Body of pancreas (tissue), 4 donors: ENCODE measurements around the gene THAP7. TPM values are rescaled to one million over a fixed set of nuclear protein-coding genes. Genes with fewer than 3 reads are reported as not detected.
A peak's percentile ranks its signal among the peaks of the same experiment; 100 is the strongest.

Experiments
- ATAC-seq: fragments of 150-250 bp; one replicate; pipeline ENCODE4 v1.9.1; 2016
- DNase-seq, 4 donors: peaks; one replicate each; pipeline ENCODE4 v3.0.0-alpha.2; 2019
- H3K27ac ChIP-seq, 4 donors: fragments of 200-600 bp; sonication (generic); 1 replicate in 3 of 4; 2 replicates in 1 of 4; pipeline versions ENCODE4 v1.5.1 to v1.6.1; 2016 to 2019; ENCODE audit warnings: mild to moderate bottlenecking in 1 of 4, mixed read lengths in 1 of 4, moderate library complexity in 1 of 4
- H3K27me3 ChIP-seq, 2 donors: fragments of 200-600 bp; sonication (generic); one replicate each; pipeline ENCODE4 v1.6.0; 2016; ENCODE audit warnings: mild to moderate bottlenecking in 1 of 2
- H3K36me3 ChIP-seq, 2 donors: fragments of 200-600 bp; sonication (generic); replicated peaks in 1 of 2; 2 replicates each; pipeline ENCODE4 v1.5.1; 2016; ENCODE audit warnings: low read depth in 2 of 2; ENCODE audit not compliant: insufficient read depth in 1 of 2
- H3K4me1 ChIP-seq: fragments of 200-600 bp; sonication (generic); one replicate; pipeline ENCODE4 v1.6.0; 2016
- H3K4me3 ChIP-seq, 2 donors: fragments of 200-600 bp; sonication (generic); 1 replicate in 1 of 2; 2 replicates in 1 of 2; pipeline ENCODE4 v1.5.1; 2016 to 2019
- H3K9me3 ChIP-seq, 3 donors: fragments of 200-600 bp; sonication (generic); 1 replicate in 2 of 3; 2 replicates in 1 of 3; pipeline ENCODE4 v1.5.1; 2016
- CTCF ChIP-seq, 7 experiments: fragments of 450-650 bp in 4 of 7; fragments of 200-600 bp in 3 of 7; sonication (generic) in 3 of 7; IDR thresholded peaks; one replicate each; pipeline ENCODE4 v1.5.1; 2016 to 2019; ENCODE audit warnings: antibody characterized with exemption in 7 of 7
- POLR2A ChIP-seq, 3 donors: fragments of 450-650 bp; IDR thresholded peaks; one replicate each; pipeline ENCODE4 v1.6.1; 2016; ENCODE audit warnings: antibody characterized with exemption in 3 of 3, mild to moderate bottlenecking in 2 of 3
- WGBS, 2 donors: methylation state at CpG; one replicate each; pipeline ENCODE4 v1.1.5; 2017; 5-methylcytosine and 5-hydroxymethylcytosine counted together
- intact Hi-C: fragments of 100-400 bp; cut with DNase I; formaldehyde crosslinking; loops from one replicate; pipeline ENCODE4 v1.15.1; 2023
- total RNA-seq, 2 donors: library from RNA; depleted of rRNA; stranded (reverse); fragments of >200 nt; gene quantifications; one replicate each; pipeline ENCODE4 v1.1.0, GENCODE V29; 2016

The THAP7 gene
- total RNA-seq, 2 donors from 2014 or later, result 17.1 to 20.2 TPM

GRCh38 chr22:20998411-20999336 is 3.2 kb downstream of the THAP7 start:
- DNase-seq (no peak), ATAC-seq (no peak)
- no peak overlapping the region for H3K4me3 ChIP-seq
- intact Hi-C loops, result no loop called here
- TF ChIP-seq POLR2A (IDR thresholded peaks at IDR 0.05) (peak in 1 of 3 donors; percentile 9), CTCF (IDR thresholded peaks at IDR 0.05) (no peak)
- peaks cover 31% of the 10 kb centered on the region for H3K4me1 ChIP-seq
- H3K9me3 ChIP-seq, result no peaks in the 10 kb centered on the region
- no peaks in the 10 kb centered on the region for H3K27me3 ChIP-seq
- 53 to 67% methylated on average over 4 to 7 of the region's 7 CpGs for WGBS, 2 donors
- H3K27ac ChIP-seq, result peak overlapping the region in 1 of 4 donors; percentile 0
- H3K36me3 ChIP-seq, result peaks cover 0 to 9% of the 10 kb centered on the region in 2 donors

- Histone ChIP-seq H3K4me1 (peaks cover 21% of the 10 kb centered on the region), H3K27ac (peak overlapping the region in 1 of 4 donors; percentile 0), H3K4me3 (no peak overlapping the region), H3K9me3 (no peaks in the 10 kb centered on the region), H3K27me3 (no peaks in the 10 kb centered on the region), H3K36me3 (peaks cover 5 to 10% of the 10 kb centered on the region in 2 donors)
- no peak for DNase-seq
- TF ChIP-seq POLR2A (IDR thresholded peaks at IDR 0.05), result no peak
- no peak for TF ChIP-seq CTCF (IDR thresholded peaks at IDR 0.05)
- intact Hi-C loops, result no loop called here
- ATAC-seq, result no peak
- 80 to 84% methylated on average over 6 to 13 of the region's 13 CpGs for WGBS, 2 donors
Observed at GRCh38 chr22:20997536-20998257, 4.2 kb downstream of the THAP7 start.

DNA sequence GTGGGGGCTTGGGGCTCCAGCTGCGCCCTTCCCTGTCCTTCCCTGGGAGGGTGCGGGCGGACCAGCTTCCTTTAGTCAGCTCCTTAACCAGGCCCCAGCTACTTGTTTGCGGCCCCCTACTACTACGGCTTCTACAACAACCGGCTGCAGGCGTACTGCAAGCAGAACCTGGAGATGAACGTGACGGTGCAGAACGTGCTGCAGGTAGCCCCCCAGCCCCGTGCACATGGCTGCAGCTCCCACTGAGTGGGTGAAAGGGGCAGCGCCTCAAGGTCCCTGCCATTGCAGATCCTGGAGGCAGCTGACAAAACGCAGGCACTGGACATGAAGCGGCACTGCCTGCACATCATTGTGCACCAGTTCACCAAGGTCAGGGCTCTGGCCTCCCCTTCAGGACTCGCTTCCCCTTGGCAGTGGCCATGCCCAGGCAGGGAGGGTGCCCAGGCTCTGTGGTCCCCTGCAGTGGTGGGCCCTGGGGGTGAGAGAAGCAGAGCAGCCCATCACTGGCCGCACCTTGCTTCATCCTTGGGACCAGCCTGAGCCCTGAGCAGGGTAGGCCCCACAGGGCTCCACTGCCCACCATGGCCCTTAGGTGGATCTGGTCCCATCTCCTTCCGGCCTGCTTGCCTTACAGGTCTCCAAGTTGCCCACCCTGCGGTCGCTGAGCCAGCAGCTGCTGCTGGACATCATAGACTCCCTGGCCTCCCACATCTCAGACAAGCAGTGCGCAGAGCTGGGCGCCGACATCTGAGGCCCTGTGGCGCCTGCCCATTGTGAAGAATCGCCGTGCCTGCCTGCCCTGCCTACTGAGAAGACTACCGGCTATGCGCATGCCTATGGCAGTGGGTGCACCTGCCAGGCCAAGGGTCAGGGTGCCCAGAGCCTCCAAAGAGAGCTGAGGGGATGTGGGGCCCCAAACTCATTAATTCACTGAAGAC is 5.1 kb downstream of the THAP7 start:
- peaks cover 21% of the 10 kb centered on the region for H3K4me1 ChIP-seq
- peaks cover 11% of the 10 kb centered on the region in 2 donors for H3K36me3 ChIP-seq
- H3K27me3 ChIP-seq, result no peaks in the 10 kb centered on the region
- H3K4me3 ChIP-seq, result no peak overlapping the region
- ATAC-seq (no peak), DNase-seq (no peak)
- intact Hi-C loops, result no loop called here
- no peaks in the 10 kb centered on the region for H3K9me3 ChIP-seq
- no peak overlapping the region for H3K27ac ChIP-seq
- TF ChIP-seq POLR2A (IDR thresholded peaks at IDR 0.05), result no peak
- TF ChIP-seq CTCF (IDR thresholded peaks at IDR 0.05), result no peak
- WGBS, 2 donors, result 89 to 93% methylated on average over 6 to 24 of the region's 27 CpGs

DNA sequence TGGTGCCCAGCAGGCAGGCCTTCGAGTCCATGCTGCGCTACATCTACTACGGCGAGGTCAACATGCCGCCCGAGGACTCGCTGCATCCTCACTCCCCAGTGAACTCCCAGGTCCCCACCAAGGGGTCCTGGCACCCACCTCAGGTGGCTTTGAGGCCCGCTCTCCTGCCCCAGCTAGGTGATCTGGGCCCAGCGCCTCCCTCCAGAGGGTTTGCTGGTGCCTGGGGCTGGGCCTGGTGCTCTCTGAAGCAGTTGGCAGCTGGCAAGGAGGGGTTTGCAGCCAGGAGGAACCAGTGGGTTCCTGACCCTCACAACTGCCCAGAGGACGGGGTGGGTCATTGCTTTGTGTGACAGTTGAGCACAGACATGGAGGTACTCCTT is 5.9 kb downstream of the THAP7 start:
- Histone ChIP-seq H3K27me3 (no peaks in the 10 kb centered on the region), H3K9me3 (no peaks in the 10 kb centered on the region), H3K36me3 (peaks cover 11% of the 10 kb centered on the region in 2 donors), H3K27ac (no peak overlapping the region), H3K4me1 (peaks cover 16% of the 10 kb centered on the region), H3K4me3 (no peak overlapping the region)
- ATAC-seq (no peak), DNase-seq (no peak)
- 83 to 96% methylated on average over 1 to 10 of the region's 10 CpGs for WGBS, 2 donors
- no peak for TF ChIP-seq CTCF (IDR thresholded peaks at IDR 0.05)
- TF ChIP-seq POLR2A (IDR thresholded peaks at IDR 0.05), result peak in 1 of 3 donors; percentile 1
- intact Hi-C loops, result no loop called here
